CD4-positive, alpha-beta T cell treated with Interleukin-12 subunit alpha and Interleukin-12 subunit beta, for 1 hour (primary cell): ENCODE results near the gene APBA2.

Experiments
- DNase-seq: peaks from one replicate; pipeline ENCODE4 v3.0.0-alpha.2; 2020

APBA2 gene

GRCh38 chr15:29093696-29094343, 208.0 kb downstream of the APBA2 start:
- DNase-seq: no peak

GRCh38 chr15:29094711-29095110, 208.9 kb downstream of the APBA2 start:
- DNase-seq: no peak

- DNase-seq: no peak
These were observed 210.0 kb downstream of the APBA2 start for GRCh38 chr15:29095746-29096145.

- DNase-seq: no peak
These were observed 211.4 kb downstream of the APBA2 start for GRCh38 chr15:29097168-29097567.

- no peak for DNase-seq
These were observed 212.2 kb downstream of the APBA2 start for GRCh38 chr15:29097971-29098370.

GRCh38 chr15:29098652-29099051, 212.9 kb downstream of the APBA2 start:
- DNase-seq: no peak

- no peak for DNase-seq
These were observed 213.5 kb downstream of the APBA2 start for GRCh38 chr15:29099131-29099880.

GRCh38 chr15:29100486-29101000, 214.8 kb downstream of the APBA2 start:
- no peak for DNase-seq

- no peak for DNase-seq
These were observed 215.7 kb downstream of the APBA2 start for GRCh38 chr15:29101491-29101890.

GRCh38 chr15:29102173-29102794, 216.5 kb downstream of the APBA2 start:
- DNase-seq: peak; percentile 53

- no peak for DNase-seq
These were observed 217.4 kb downstream of the APBA2 start for GRCh38 chr15:29102911-29103823.

- DNase-seq: peak; percentile 52
These were observed 218.2 kb downstream of the APBA2 start for GRCh38 chr15:29103824-29104565.

- DNase-seq: no peak
These were observed 218.7 kb downstream of the APBA2 start for GRCh38 chr15:29104566-29104880.

- DNase-seq: no peak
These were observed 219.5 kb downstream of the APBA2 start for GRCh38 chr15:29105151-29105854.

GRCh38 chr15:29106116-29106515, 220.3 kb downstream of the APBA2 start:
- no peak for DNase-seq

- DNase-seq: no peak
These were observed 220.9 kb downstream of the APBA2 start for GRCh38 chr15:29106551-29107290.

GRCh38 chr15:29107291-29107890, 221.6 kb downstream of the APBA2 start:
- DNase-seq: no peak

- DNase-seq: no peak
These were observed 222.3 kb downstream of the APBA2 start for GRCh38 chr15:29107971-29108645.

GRCh38 chr15:29109762-29110161, 224.0 kb downstream of the APBA2 start:
- DNase-seq: no peak

GRCh38 chr15:29110176-29110575, 224.4 kb downstream of the APBA2 start:
- DNase-seq: no peak
